SK-N-SH treated with all-trans-retinoic acid at 6 μM for 48 hours (cell line): Measurements from ENCODE around the gene REV3L.

Source experiments
- ATAC-seq: fragments of 200-7000 bp; cut with Tn5 transposase; 3 replicates; pipeline ENCODE4 v1.9.1; 2020; ENCODE audit warnings: mild to moderate bottlenecking, moderate library complexity
- ARNTL ChIP-seq: fragments of 450-650 bp; formaldehyde crosslinking; IDR thresholded peaks from 2 replicates; pipeline ENCODE4 v1.5.0; 2020; ENCODE audit warnings: low read depth, mild to moderate bottlenecking, moderate library complexity, borderline replicate concordance
- BACH2 ChIP-seq: fragments of 250-450 bp; sonication (Bioruptor Pico); IDR thresholded peaks from 2 replicates; pipeline ENCODE4 v1.9.0; 2021; ENCODE audit warnings: mild to moderate bottlenecking, borderline replicate concordance
- CSDC2 ChIP-seq: fragments of 250-450 bp; sonication (Bioruptor Pico); IDR thresholded peaks from 2 replicates; pipeline ENCODE4 v1.5.0; 2020; ENCODE audit warnings: mild to moderate bottlenecking, moderate library complexity
- ESRRG ChIP-seq: fragments of 250-450 bp; sonication (Bioruptor Pico); IDR thresholded peaks from 2 replicates; pipeline ENCODE4 v1.6.1; 2021; ENCODE audit warnings: mild to moderate bottlenecking
- GLIS3 ChIP-seq: fragments of 250-450 bp; sonication (Bioruptor Pico); IDR thresholded peaks from 2 replicates; pipeline ENCODE4 v1.5.0; 2020; ENCODE audit warnings: mild to moderate bottlenecking, moderate library complexity
- ISL1 ChIP-seq: fragments of 250-450 bp; sonication (Bioruptor Pico); IDR thresholded peaks from 2 replicates; pipeline ENCODE4 v2.1.2; 2022; ENCODE audit warnings: mild to moderate bottlenecking, moderate library complexity
- OSR1 ChIP-seq: fragments of 250-450 bp; sonication (Bioruptor Pico); IDR thresholded peaks from 2 replicates; pipeline ENCODE4 v1.8.0; 2022; ENCODE audit warnings: moderate library complexity, mild to moderate bottlenecking, inconsistent platforms
- POU6F1 ChIP-seq: fragments of 250-450 bp; sonication (Bioruptor Pico); IDR thresholded peaks from 2 replicates; pipeline ENCODE4 v1.8.0; 2021; ENCODE audit warnings: low read depth, mild to moderate bottlenecking, moderate library complexity, borderline replicate concordance
- PPARA ChIP-seq: fragments of 250-450 bp; sonication (Bioruptor Pico); IDR thresholded peaks from 2 replicates; pipeline ENCODE4 v1.5.0; 2020; ENCODE audit warnings: mild to moderate bottlenecking, borderline replicate concordance
- RARB ChIP-seq: fragments of 250-450 bp; sonication (Bioruptor Pico); IDR thresholded peaks from 2 replicates; pipeline ENCODE4 v1.8.0; 2021; ENCODE audit warnings: mild to moderate bottlenecking, moderate library complexity
- SNAI2 ChIP-seq: fragments of 250-450 bp; sonication (Bioruptor Pico); IDR thresholded peaks from 2 replicates; pipeline ENCODE4 v1.5.0; 2020; ENCODE audit warnings: mild to moderate bottlenecking, moderate library complexity
- TCF4 ChIP-seq: fragments of 250-450 bp; sonication (Bioruptor Pico); IDR thresholded peaks from 2 replicates; pipeline ENCODE4 v1.8.0; 2021; ENCODE audit warnings: mild to moderate bottlenecking, moderate library complexity, borderline replicate concordance
- TOX ChIP-seq: fragments of 250-450 bp; sonication (Bioruptor Pico); IDR thresholded peaks from 2 replicates; pipeline ENCODE4 v1.8.0; 2021; ENCODE audit warnings: mild to moderate bottlenecking, moderate library complexity, borderline replicate concordance
- ZC3H10 ChIP-seq: fragments of 250-450 bp; sonication (Bioruptor Pico); IDR thresholded peaks from 2 replicates; pipeline ENCODE4 v1.5.1; 2021; ENCODE audit warnings: mild to moderate bottlenecking, moderate library complexity
- ZFP3 ChIP-seq: fragments of 250-450 bp; sonication (Bioruptor Pico); IDR thresholded peaks from 2 replicates; pipeline ENCODE4 v1.5.0; 2020; ENCODE audit warnings: mild to moderate bottlenecking, moderate library complexity
- ZFP30 ChIP-seq: fragments of 450-650 bp; formaldehyde crosslinking; IDR thresholded peaks from 2 replicates; pipeline ENCODE4 v1.5.0; 2022; ENCODE audit warnings: mild to moderate bottlenecking, moderate library complexity
- ZNF565 ChIP-seq: fragments of 450-650 bp; formaldehyde crosslinking; conservative IDR thresholded peaks from 2 replicates; pipeline ENCODE4 v1.5.0; 2020; ENCODE audit warnings: low read depth, mild to moderate bottlenecking, moderate library complexity
- ZNF70 ChIP-seq: fragments of 450-650 bp; formaldehyde crosslinking; IDR thresholded peaks from 2 replicates; pipeline ENCODE4 v1.5.0; 2020; ENCODE audit warnings: mild to moderate bottlenecking, moderate library complexity
- ZNF8 ChIP-seq: fragments of 450-650 bp; formaldehyde crosslinking; IDR thresholded peaks from 2 replicates; pipeline ENCODE4 v1.5.0; 2020; ENCODE audit warnings: mild to moderate bottlenecking, moderate library complexity
- TF ChIP-seq, protein P1 (sequence below): fragments of 250-450 bp; sonication (Bioruptor Pico); IDR thresholded peaks from 2 replicates; pipeline ENCODE4 v1.5.0; 2020; ENCODE audit warnings: mild to moderate bottlenecking, moderate library complexity
- TF ChIP-seq, protein P2 (sequence below): fragments of 250-450 bp; sonication (Bioruptor Pico); IDR thresholded peaks from 2 replicates; pipeline ENCODE4 v1.8.0; 2020; ENCODE audit warnings: mild to moderate bottlenecking, moderate library complexity, borderline replicate concordance
- TF ChIP-seq, protein P3 (sequence below): fragments of 250-450 bp; sonication (Bioruptor Pico); IDR thresholded peaks from 2 replicates; pipeline ENCODE4 v1.5.1; 2020; ENCODE audit warnings: low read depth, mild to moderate bottlenecking, moderate library complexity
- TF ChIP-seq, protein P4 (sequence below): fragments of 250-450 bp; sonication (Bioruptor Pico); IDR thresholded peaks from 2 replicates; pipeline ENCODE4 v1.5.1; 2021; ENCODE audit warnings: mild to moderate bottlenecking, moderate library complexity

Gene REV3L

DNA sequence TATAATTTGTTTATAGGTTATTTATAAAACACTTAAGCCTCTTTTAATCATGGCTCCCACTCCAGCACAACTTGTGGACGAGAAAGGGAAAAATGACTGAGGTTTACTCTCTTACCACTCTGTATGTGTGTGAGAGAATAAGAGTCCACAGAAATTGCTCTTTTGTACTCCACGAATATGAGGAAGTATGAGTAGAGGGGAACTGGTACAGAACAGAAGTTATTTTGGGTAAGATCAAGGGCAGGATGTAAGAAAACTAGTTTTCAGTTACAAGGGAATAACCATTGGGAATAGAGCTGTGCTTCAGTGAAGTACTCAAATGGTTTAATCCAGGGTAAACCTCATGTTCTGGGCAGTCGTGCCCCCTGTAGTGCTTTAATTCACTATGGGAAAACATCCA lies 72.6 kb downstream of the REV3L start:
- ATAC-seq: no peak
- no peak for TF ChIP-seq CSDC2 (CRISPR knock-in tag)
- no peak for TF ChIP-seq ARNTL (CRISPR knock-in tag)
- TF ChIP-seq, protein P1, sequence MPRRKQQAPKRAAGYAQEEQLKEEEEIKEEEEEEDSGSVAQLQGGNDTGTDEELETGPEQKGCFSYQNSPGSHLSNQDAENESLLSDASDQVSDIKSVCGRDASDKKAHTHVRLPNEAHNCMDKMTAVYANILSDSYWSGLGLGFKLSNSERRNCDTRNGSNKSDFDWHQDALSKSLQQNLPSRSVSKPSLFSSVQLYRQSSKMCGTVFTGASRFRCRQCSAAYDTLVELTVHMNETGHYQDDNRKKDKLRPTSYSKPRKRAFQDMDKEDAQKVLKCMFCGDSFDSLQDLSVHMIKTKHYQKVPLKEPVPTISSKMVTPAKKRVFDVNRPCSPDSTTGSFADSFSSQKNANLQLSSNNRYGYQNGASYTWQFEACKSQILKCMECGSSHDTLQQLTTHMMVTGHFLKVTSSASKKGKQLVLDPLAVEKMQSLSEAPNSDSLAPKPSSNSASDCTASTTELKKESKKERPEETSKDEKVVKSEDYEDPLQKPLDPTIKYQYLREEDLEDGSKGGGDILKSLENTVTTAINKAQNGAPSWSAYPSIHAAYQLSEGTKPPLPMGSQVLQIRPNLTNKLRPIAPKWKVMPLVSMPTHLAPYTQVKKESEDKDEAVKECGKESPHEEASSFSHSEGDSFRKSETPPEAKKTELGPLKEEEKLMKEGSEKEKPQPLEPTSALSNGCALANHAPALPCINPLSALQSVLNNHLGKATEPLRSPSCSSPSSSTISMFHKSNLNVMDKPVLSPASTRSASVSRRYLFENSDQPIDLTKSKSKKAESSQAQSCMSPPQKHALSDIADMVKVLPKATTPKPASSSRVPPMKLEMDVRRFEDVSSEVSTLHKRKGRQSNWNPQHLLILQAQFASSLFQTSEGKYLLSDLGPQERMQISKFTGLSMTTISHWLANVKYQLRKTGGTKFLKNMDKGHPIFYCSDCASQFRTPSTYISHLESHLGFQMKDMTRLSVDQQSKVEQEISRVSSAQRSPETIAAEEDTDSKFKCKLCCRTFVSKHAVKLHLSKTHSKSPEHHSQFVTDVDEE: no peak
- TF ChIP-seq, protein P2, sequence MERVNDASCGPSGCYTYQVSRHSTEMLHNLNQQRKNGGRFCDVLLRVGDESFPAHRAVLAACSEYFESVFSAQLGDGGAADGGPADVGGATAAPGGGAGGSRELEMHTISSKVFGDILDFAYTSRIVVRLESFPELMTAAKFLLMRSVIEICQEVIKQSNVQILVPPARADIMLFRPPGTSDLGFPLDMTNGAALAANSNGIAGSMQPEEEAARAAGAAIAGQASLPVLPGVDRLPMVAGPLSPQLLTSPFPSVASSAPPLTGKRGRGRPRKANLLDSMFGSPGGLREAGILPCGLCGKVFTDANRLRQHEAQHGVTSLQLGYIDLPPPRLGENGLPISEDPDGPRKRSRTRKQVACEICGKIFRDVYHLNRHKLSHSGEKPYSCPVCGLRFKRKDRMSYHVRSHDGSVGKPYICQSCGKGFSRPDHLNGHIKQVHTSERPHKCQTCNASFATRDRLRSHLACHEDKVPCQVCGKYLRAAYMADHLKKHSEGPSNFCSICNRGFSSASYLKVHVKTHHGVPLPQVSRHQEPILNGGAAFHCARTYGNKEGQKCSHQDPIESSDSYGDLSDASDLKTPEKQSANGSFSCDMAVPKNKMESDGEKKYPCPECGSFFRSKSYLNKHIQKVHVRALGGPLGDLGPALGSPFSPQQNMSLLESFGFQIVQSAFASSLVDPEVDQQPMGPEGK (CRISPR knock-in tag): no peak
- TF ChIP-seq ZNF70: no peak
- TF ChIP-seq ISL1: no peak
- no peak for TF ChIP-seq GLIS3 (CRISPR knock-in tag)
- TF ChIP-seq PPARA (CRISPR knock-in tag): no peak
- no peak for TF ChIP-seq SNAI2 (CRISPR knock-in tag)
- TF ChIP-seq ZFP30 (CRISPR knock-in tag): no peak
- TF ChIP-seq ZFP3 (CRISPR knock-in tag): no peak
- TF ChIP-seq OSR1 (CRISPR knock-in tag): no peak
- TF ChIP-seq RARB (CRISPR knock-in tag): no peak

DNA sequence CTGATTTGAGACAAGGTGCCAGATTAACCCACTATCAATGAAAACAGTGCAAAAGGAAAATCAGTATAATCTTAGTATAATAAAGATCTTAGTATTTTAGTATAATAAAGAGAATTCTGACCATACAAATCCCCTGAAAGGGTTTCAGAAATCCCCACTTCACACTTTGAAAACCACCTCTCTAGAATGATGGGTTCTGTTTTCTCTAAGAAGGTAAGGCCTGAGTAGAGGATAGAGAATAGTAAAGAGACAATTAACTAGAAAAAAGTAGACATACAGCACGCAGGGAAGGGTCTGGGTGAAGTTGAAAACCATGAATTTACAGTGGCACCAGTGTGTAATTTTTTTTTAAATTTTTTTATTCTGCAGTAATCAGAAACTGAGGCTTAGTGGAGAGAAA lies 73.6 kb downstream of the REV3L start:
- no peak for ATAC-seq
- TF ChIP-seq RARB (CRISPR knock-in tag) (no peak), POU6F1 (CRISPR knock-in tag) (no peak), ZFP3 (CRISPR knock-in tag) (no peak), BACH2 (no peak), TCF4 (CRISPR knock-in tag) (no peak), PPARA (CRISPR knock-in tag) (no peak), SNAI2 (CRISPR knock-in tag) (no peak), ZC3H10 (CRISPR knock-in tag) (no peak), ZNF70 (no peak), ZFP30 (CRISPR knock-in tag) (no peak)
- TF ChIP-seq, protein P3, sequence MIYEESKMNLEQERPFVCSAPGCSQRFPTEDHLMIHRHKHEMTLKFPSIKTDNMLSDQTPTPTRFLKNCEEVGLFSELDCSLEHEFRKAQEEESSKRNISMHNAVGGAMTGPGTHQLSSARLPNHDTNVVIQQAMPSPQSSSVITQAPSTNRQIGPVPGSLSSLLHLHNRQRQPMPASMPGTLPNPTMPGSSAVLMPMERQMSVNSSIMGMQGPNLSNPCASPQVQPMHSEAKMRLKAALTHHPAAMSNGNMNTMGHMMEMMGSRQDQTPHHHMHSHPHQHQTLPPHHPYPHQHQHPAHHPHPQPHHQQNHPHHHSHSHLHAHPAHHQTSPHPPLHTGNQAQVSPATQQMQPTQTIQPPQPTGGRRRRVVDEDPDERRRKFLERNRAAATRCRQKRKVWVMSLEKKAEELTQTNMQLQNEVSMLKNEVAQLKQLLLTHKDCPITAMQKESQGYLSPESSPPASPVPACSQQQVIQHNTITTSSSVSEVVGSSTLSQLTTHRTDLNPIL (CRISPR knock-in tag): no peak
- TF ChIP-seq, protein P1: no peak

DNA sequence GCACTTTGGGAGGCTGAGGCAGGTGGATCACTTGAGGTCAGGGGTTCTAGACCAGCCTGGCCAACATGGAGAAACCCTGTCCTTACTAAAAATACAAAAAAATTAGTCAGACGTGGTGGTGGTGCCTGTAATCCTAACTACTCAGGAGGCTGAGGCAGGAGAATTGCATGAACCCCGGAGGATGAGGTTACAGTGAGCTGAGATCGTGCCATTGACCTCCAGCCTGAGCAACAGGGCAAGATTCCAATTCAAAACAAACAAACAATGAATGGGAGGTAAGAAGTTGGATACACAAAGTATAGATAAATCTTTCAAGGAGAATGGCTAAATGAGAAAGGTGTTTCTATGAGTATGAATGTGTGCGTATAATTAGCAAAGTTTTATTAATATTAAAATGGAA lies 75.3 kb downstream of the REV3L start:
- no peak for ATAC-seq

More for the DNA sequence above, 75.3 kb downstream of the REV3L start:
- TF ChIP-seq ZNF8 (CRISPR knock-in tag): no peak
- no peak for TF ChIP-seq TOX (CRISPR knock-in tag)
- TF ChIP-seq, protein P4, sequence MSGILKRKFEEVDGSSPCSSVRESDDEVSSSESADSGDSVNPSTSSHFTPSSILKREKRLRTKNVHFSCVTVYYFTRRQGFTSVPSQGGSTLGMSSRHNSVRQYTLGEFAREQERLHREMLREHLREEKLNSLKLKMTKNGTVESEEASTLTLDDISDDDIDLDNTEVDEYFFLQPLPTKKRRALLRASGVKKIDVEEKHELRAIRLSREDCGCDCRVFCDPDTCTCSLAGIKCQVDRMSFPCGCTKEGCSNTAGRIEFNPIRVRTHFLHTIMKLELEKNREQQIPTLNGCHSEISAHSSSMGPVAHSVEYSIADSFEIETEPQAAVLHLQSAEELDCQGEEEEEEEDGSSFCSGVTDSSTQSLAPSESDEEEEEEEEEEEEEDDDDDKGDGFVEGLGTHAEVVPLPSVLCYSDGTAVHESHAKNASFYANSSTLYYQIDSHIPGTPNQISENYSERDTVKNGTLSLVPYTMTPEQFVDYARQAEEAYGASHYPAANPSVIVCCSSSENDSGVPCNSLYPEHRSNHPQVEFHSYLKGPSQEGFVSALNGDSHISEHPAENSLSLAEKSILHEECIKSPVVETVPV (CRISPR knock-in tag): no peak
- no peak for TF ChIP-seq ESRRG (CRISPR knock-in tag)
- no peak for TF ChIP-seq BACH2
- TF ChIP-seq ZNF565 (CRISPR knock-in tag): no peak
- TF ChIP-seq ZC3H10 (CRISPR knock-in tag): no peak
- no peak for TF ChIP-seq POU6F1 (CRISPR knock-in tag)
- no peak for TF ChIP-seq ZFP3 (CRISPR knock-in tag)
- no peak for TF ChIP-seq ZNF70
- TF ChIP-seq RARB (CRISPR knock-in tag): no peak
- TF ChIP-seq ISL1: no peak
- no peak for TF ChIP-seq GLIS3 (CRISPR knock-in tag)
- TF ChIP-seq OSR1 (CRISPR knock-in tag): no peak
- no peak for TF ChIP-seq CSDC2 (CRISPR knock-in tag)
- TF ChIP-seq, all 23 proteins: peak for 0
